ENCODE data around the gene MLF2. TPM values are rescaled to one million over a fixed set of nuclear protein-coding genes. Genes with fewer than 3 reads are reported as not detected.

The MLF2 gene
- total RNA-seq, 2 experiments from 2014 or later = 140 to 141 TPM

DNA sequence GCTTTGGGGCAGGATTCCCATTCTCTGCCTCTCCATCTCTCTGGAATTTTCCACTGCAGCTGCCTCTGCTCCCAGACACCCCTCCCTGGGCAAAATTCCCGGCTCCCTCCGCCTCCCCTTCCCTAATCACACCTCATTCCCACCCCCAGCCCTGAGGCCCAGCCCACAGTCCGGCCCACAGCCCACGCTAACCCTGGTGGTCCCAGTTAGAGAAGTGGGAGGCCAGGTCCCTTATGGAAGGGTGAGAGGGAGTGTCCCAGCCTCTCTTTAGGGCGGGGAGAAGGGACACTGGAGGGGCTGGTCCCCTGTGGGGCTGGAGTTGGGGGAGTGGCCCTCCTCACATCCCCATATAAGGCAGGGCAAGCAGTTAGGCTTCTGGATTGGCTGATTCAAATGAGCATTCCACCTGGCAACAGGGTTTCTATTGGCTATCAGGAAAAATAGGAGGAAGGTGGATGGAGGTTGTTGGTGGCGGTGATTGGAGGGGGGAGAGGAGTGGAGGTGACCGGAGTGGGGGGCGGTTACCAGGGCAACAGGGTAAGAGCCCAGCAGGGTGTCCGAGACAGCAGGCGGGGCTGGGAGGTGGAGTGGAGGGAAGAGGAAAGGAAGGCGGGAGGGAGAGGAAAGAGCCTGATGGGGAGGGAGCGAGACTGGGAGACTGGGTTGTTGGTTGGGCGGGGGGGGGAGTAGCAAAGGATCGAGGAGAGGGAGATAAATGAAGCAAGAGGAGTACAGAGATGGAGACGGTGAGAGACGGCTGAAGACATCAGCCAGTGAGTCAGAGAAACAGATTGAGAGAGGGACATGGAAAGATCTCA is 11.3 kb upstream of the MLF2 start:
- Mint-ChIP-seq H3K27me3 (peaks cover 24% of the 10 kb centered on the region), H3K4me3 (peak overlapping the region; percentile 40), H3K27ac (no peak overlapping the region), H3K9me3 (no peaks in the 10 kb centered on the region), H3K36me3 (peaks cover 5% of the 10 kb centered on the region), H3K4me1 (ENCODE audit: low read depth) (peaks cover 29% of the 10 kb centered on the region)
- CTCF ChIA-PET = interaction anchor here (0.7 to 4.1 kb wide), 4 partner anchors 11 to 41 kb away, joined by 3 to 80 read pairs (median 27); partner anchors contain the start of genes COPS7A and MLF2
- intact Hi-C loops (cut with micrococcal nuclease) = loop anchor here (1.0 kb wide), 2 partner anchors 16 to 28 kb away; no protein-coding TSS in a partner anchor
- peak; percentile 72 for DNase-seq
- POLR2A ChIA-PET = interaction anchor here (1.3 kb wide), 1 partner anchor 10 kb away, joined by 3 read pairs; no protein-coding TSS in a partner anchor

DNA sequence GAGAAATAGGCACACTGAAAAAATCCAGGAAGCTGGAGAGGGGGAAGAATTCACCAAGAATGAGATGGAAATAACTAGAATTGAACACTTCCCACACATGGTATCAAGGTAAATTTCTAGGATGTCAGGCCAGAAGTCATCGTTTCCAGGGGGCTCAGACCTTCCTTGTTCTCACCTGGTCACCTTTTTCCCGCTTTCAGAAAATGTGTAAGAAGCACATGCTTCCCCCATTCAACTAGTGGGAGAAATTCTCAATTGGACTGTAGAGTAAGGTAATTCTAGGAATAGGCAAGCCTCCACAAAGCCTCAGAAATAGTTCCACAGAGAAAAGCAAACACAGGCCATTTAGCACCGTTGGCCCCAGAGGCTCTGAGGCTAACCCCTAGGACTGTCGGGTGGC is 10.4 kb upstream of the MLF2 start:
- DNase-seq = no peak
- intact Hi-C loops (cut with micrococcal nuclease) = no loop called here
- no peak overlapping the region for H3K27ac Mint-ChIP-seq
- H3K36me3 Mint-ChIP-seq = peaks cover 5% of the 10 kb centered on the region
- H3K4me3 Mint-ChIP-seq = no peak overlapping the region
- ChIA-PET CTCF (interaction anchor here (0.7 to 1.4 kb wide), 3 partner anchors 9 to 40 kb away, joined by 3 to 5 read pairs (median 3); partner anchors contain the start of gene COPS7A), POLR2A (interaction anchor here (1.3 kb wide), 1 partner anchor 9 kb away, joined by 3 read pairs; no protein-coding TSS in a partner anchor)
- H3K4me1 Mint-ChIP-seq (ENCODE audit: low read depth) = peaks cover 28% of the 10 kb centered on the region
- H3K9me3 Mint-ChIP-seq = no peaks in the 10 kb centered on the region
- peaks cover 23% of the 10 kb centered on the region for H3K27me3 Mint-ChIP-seq

DNA sequence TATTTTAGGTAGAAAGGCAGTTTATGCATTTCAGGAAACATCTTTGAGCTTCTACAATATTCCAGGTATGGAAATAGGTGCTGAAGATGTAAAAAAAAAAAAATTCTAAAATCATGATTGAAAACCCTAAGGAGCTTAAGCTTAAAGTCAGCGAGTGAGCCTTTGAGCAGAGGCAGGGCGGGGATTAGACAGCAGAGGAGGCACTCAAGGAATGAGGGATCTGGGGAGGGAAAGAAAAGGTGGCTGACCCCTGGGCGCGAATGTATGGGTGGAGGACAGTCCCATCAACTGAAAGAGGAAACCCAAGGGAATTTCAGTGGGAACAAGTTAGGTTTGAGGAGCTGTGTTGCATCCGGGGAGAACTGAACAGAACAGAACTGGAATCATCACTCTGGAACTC is 6.8 kb upstream of the MLF2 start:
- POLR2A ChIA-PET = no interaction called here
- Mint-ChIP-seq H3K4me3 (no peak overlapping the region), H3K36me3 (no peaks in the 10 kb centered on the region), H3K27me3 (peaks cover 8% of the 10 kb centered on the region), H3K27ac (no peak overlapping the region), H3K4me1 (ENCODE audit: low read depth) (peaks cover 13% of the 10 kb centered on the region), H3K9me3 (no peaks in the 10 kb centered on the region)
- intact Hi-C loops (cut with micrococcal nuclease) = no loop called here
- CTCF ChIA-PET = interaction anchor here (1.0 to 1.4 kb wide), 4 partner anchors 8 to 76 kb away, joined by 3 to 5 read pairs (median 4); no protein-coding TSS in a partner anchor
- DNase-seq = no peak

DNA sequence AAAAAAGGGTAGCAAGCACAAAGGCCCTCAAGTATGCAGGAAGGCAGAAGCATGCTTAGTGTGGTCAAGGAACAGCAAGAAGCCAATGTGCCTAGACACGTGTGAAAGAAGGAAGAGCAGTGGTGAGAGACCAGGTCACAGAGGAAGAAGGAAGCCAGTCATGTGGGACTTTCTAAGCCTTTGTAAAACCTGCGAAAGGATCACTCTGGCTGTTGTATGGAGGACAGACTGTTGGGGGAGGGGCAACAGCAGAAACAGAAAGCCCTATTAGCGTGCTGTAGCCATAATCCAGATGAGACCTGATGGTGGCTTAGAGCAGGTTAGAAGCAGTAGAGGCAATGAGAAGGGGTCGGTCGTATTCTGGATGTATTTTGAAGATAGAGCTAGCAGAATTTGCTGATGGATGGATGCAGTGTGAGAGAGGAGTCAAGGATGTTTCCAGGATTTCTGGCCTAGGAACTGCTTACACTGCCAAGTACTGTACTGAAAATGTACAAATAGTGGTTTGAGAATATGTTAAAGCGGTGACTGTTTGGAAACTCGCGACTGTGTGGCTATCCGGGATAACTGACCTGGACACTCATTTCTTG is 5.7 kb upstream of the MLF2 start:
- POLR2A ChIA-PET = no interaction called here

DNA sequence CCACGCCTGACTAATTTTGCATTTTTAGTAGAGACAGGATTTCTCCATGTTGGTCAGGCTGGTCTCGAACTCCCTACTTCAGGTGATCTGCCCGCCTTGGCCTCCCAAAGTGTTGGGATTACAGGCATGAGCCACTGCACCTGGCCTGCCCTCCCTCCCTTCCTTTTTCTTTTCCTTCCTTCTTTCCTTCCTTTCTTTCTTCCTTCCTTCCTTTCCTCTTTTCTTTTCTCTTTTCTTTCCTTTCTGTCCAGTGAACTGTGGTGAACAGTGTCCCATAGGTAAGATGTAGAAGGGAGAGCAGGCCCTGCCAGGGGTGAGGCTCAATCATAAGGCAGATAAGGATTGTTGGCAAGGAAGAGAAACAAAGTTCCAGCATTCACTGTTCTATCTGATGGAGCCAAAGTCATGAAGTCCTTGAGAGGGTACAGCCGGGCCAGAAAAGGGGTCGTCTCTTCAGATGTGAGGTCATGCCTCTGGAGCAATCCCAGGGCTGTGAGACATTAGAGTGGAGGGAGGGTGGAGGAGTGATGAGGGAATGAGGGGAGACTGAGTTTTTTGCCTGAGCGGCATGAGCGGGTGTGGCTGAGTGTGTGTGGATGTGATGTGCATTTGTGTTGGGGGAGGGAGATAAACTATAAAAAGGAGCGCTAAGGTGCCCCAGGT is 4.2 kb upstream of the MLF2 start:
- POLR2A ChIA-PET = no interaction called here
- no peaks in the 10 kb centered on the region for H3K9me3 Mint-ChIP-seq
- peaks cover 2% of the 10 kb centered on the region for H3K36me3 Mint-ChIP-seq
- CTCF ChIA-PET = interaction anchor here (1.0 to 5.9 kb wide), 5 partner anchors 10 to 79 kb away, joined by 3 to 72 read pairs (median 4); partner anchors contain the start of gene PTMS
- H3K4me3 Mint-ChIP-seq = no peak overlapping the region
- H3K4me1 Mint-ChIP-seq (ENCODE audit: low read depth) = peaks cover 14% of the 10 kb centered on the region
- H3K27me3 Mint-ChIP-seq = no peaks in the 10 kb centered on the region
- intact Hi-C loops (cut with micrococcal nuclease) = no loop called here
- DNase-seq = no peak
- no peak overlapping the region for H3K27ac Mint-ChIP-seq

More for the DNA sequence above, 5.7 kb upstream of the MLF2 start:
- no peak for DNase-seq
- H3K27me3 Mint-ChIP-seq = no peaks in the 10 kb centered on the region
- peaks cover 10% of the 10 kb centered on the region for H3K4me1 Mint-ChIP-seq (ENCODE audit: low read depth)
- intact Hi-C loops (cut with micrococcal nuclease) = no loop called here
- CTCF ChIA-PET = interaction anchor here (0.5 to 1.9 kb wide), 7 partner anchors 8 to 78 kb away, joined by 3 to 9 read pairs (median 4); partner anchors contain the start of genes P3H3 and PTMS
- H3K9me3 Mint-ChIP-seq = no peaks in the 10 kb centered on the region
- no peak overlapping the region for H3K27ac Mint-ChIP-seq
- no peaks in the 10 kb centered on the region for H3K36me3 Mint-ChIP-seq
- no peak overlapping the region for H3K4me3 Mint-ChIP-seq

DNA sequence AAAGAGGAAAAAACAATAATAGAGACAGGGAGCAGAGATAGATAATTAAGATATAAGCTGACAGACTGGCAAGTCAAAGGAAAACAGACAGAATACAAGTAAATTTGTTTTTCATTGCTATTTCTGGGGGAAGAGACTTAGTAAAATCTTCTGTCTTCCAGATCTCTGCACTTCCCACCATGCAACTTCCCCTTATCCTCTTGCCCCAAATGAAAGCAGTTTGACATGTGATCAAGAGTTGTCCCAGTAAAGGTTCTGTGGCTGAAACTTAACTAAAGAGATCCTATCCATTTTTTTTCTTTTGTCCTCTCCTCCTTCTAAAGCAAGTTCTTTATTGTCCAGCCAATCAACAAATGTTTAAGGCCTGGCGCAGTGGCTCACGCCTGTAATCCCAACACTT is 1.5 kb upstream of the MLF2 start:
- Mint-ChIP-seq H3K27me3 (no peaks in the 10 kb centered on the region), H3K27ac (peak overlapping the region; percentile 10), H3K36me3 (peaks cover 11% of the 10 kb centered on the region), H3K4me1 (ENCODE audit: low read depth) (peaks cover 29% of the 10 kb centered on the region), H3K4me3 (no peak overlapping the region), H3K9me3 (no peaks in the 10 kb centered on the region)
- CTCF ChIA-PET = interaction anchor here (0.7 to 5.9 kb wide), 29 partner anchors 8 to 200 kb away, joined by 3 to 91 read pairs (median 11); partner anchors contain the start of genes CD4, CDCA3, COPS7A and GPR162
- intact Hi-C loops (cut with micrococcal nuclease) = no loop called here
- POLR2A ChIA-PET = interaction anchor here (0.7 to 3.7 kb wide), 13 partner anchors 9 to 119 kb away, joined by 3 to 37 read pairs (median 6); partner anchors contain the start of genes CD4, CDCA3, PTMS and SPSB2
- DNase-seq = no peak

DNA sequence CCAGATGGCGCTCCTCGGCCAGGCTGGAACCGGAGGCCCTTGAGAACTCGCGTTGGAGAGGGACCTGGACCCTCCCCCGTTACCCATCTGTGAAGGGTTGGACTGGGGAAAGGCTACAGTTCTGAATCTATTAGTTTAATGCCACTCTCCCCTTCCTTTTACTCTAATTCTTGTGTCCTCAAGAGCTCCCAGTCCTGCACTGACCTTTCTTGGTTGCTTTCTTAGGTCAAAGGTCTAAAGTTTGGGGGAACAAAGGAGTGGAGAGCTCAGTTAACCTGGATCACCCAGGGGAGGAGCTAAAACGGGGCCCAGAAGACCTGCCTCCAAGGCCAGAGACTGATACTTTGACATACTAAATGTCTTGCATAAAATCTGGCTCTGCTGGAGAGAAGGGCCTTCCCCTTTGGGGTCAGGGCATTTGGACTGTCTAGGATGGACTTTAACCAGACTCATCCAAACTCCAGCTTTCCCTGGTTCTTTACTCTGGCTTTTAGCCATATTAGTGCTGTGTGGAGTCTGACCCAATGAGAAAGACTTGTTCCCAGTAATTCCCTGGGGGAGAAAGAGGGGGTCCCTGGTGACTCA is 923 bp upstream of the MLF2 start:
- Mint-ChIP-seq H3K9me3 (no peaks in the 10 kb centered on the region), H3K36me3 (peaks cover 12% of the 10 kb centered on the region), H3K4me1 (ENCODE audit: low read depth) (peaks cover 29% of the 10 kb centered on the region), H3K27ac (peak overlapping the region; percentile 96), H3K27me3 (no peaks in the 10 kb centered on the region), H3K4me3 (peak overlapping the region; percentile 93)
- ChIA-PET POLR2A (interaction anchor here (0.6 to 3.7 kb wide), 16 partner anchors 10 to 119 kb away, joined by 3 to 37 read pairs (median 6); partner anchors contain the start of genes CD4, CDCA3, COPS7A and PTMS), CTCF (interaction anchor here (0.7 to 5.9 kb wide), 37 partner anchors 9 to 241 kb away, joined by 3 to 91 read pairs (median 6); partner anchors contain the start of genes CD4, CDCA3, COPS7A and GPR162)
- no peak for DNase-seq
- intact Hi-C loops (cut with micrococcal nuclease) = loop anchor here (1.0 to 2.0 kb wide), 10 partner anchors 13 to 435 kb away; partner anchors contain the start of genes CD4, GPR162, PEX5 and PTMS

DNA sequence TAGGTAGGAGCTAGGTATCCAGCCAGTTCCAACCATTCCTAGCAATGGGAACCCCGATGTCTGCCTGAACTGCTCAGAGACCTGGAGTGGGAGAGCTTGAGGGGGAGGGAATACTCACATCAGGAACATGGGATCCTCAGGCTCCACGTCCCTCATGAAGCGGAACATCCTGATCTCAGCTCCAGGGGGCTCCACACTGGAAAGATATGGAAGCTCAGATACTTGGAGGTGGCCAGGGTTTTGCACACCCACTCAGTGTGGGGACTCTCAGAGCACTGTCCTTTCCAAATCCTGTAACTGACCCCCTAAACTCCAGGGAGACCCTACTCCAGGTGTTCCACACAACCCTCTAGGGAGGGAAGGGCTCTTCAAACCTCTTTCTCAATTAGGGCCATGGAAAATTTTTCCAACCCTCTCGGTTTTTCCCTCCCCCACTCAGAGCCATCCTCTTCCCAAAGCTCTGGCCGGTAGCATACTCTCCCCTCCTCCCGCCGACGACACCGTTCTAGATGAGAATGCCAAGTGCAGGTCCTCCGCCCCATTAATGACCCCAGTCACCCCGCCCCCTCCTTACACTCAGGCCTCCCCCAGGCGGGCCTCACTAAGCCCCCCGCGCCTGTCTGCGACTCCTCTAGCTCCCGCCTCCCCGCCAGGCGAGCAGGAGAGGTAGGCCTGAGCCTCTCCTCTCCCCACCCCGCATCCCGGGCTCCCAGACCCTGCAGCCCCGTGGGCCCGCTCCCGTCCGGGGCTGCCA is 597 bp downstream of the MLF2 start:
- Mint-ChIP-seq H3K9me3 (no peaks in the 10 kb centered on the region), H3K36me3 (peaks cover 22% of the 10 kb centered on the region), H3K27ac (peak overlapping the region; percentile 96), H3K27me3 (no peaks in the 10 kb centered on the region), H3K4me1 (ENCODE audit: low read depth) (peaks cover 24% of the 10 kb centered on the region), H3K4me3 (peak overlapping the region; percentile 93)
- intact Hi-C loops (cut with micrococcal nuclease) = loop anchor here (2.0 kb wide), 2 partner anchors 14 to 436 kb away; partner anchors contain the start of genes PEX5 and PTMS
- DNase-seq = no peak
- POLR2A ChIA-PET = interaction anchor here (0.9 to 3.7 kb wide), 20 partner anchors 10 to 266 kb away, joined by 3 to 37 read pairs (median 4); partner anchors contain the start of genes CD4, CDCA3, COPS7A and GAPDH
- CTCF ChIA-PET = interaction anchor here (0.5 to 5.9 kb wide), 32 partner anchors 8 to 287 kb away, joined by 3 to 91 read pairs (median 10); partner anchors contain the start of genes CD4, CDCA3, COPS7A and GPR162

DNA sequence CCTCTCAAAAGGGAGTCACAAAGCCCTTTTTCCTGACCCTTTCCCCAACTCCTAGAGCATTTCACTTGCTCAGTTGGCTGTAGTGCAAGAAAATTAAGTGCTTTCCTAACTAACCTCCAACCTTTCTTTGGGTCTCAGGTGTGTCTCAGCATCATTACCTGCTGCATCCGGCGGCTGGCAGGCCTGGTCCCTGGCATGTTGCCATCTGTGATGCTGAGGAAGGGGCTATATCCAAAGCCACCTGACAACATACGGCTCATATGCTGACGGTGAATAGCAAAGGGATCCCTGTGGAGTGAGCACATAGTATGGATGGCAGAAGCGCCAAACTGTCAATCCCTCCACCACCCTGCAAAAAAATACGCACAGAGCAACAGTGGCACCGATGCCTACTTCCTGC is 1.2 kb downstream of the MLF2 start:
- POLR2A ChIA-PET = interaction anchor here (0.9 to 3.7 kb wide), 4 partner anchors 15 to 145 kb away, joined by 5 to 37 read pairs (median 16); partner anchors contain the start of genes CD4, COPS7A and PTMS
- H3K27ac Mint-ChIP-seq = peak overlapping the region; percentile 96
- peaks cover 24% of the 10 kb centered on the region for H3K4me1 Mint-ChIP-seq (ENCODE audit: low read depth)
- H3K9me3 Mint-ChIP-seq = no peaks in the 10 kb centered on the region
- peaks cover 22% of the 10 kb centered on the region for H3K36me3 Mint-ChIP-seq
- peak overlapping the region; percentile 93 for H3K4me3 Mint-ChIP-seq
- no peaks in the 10 kb centered on the region for H3K27me3 Mint-ChIP-seq
- no peak for DNase-seq
- CTCF ChIA-PET = interaction anchor here (1.3 to 5.9 kb wide), 8 partner anchors 9 to 100 kb away, joined by 4 to 91 read pairs (median 39); partner anchors contain the start of genes CDCA3, COPS7A, GPR162 and PTMS
- intact Hi-C loops (cut with micrococcal nuclease) = loop anchor here (2.0 kb wide), 2 partner anchors 15 to 437 kb away; partner anchors contain the start of genes PEX5 and PTMS

DNA sequence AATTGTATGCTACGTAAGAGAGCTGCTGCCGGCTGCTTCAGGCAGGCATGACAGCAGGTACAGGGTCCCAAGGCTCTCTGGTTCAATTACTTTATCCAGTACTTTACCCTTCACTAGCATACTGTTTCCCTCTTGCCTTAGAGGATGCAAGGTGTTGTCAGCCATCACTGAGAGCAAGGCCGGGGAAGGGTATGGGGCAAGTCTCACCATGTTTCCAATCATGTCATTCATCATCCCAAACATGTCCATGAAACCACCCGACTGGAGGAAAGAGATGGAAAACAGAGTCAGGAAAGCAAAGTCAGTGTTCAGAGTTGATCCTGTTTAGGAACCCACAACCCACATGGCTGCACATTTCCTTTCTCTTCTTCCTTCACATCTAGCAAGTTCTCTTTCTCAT is 2.4 kb downstream of the MLF2 start:
- CTCF ChIA-PET = interaction anchor here (0.8 kb wide), 1 partner anchor 30 kb away, joined by 3 read pairs; no protein-coding TSS in a partner anchor
- peaks cover 32% of the 10 kb centered on the region for H3K36me3 Mint-ChIP-seq
- peak overlapping the region; percentile 55 for H3K27ac Mint-ChIP-seq

More for the DNA sequence above, 2.4 kb downstream of the MLF2 start:
- H3K9me3 Mint-ChIP-seq = no peaks in the 10 kb centered on the region
- intact Hi-C loops (cut with micrococcal nuclease) = no loop called here
- POLR2A ChIA-PET = no interaction called here
- no peaks in the 10 kb centered on the region for H3K27me3 Mint-ChIP-seq
- no peak overlapping the region for H3K4me3 Mint-ChIP-seq
- H3K4me1 Mint-ChIP-seq (ENCODE audit: low read depth) = peaks cover 34% of the 10 kb centered on the region
- no peak for DNase-seq

Measured in activated CD4-positive, alpha-beta memory T cell treated with anti-CD3 and anti-CD28 coated beads for 36 hours (primary cell).